Prostate gland (tissue), 2 donors: ENCODE results near the gene ZNF396. TPM values are rescaled to one million over a fixed set of nuclear protein-coding genes. Genes with fewer than 3 reads are reported as not detected.
A peak's percentile ranks its signal among the peaks of the same experiment; 100 is the strongest.

Source experiments
- DNase-seq: peaks from one replicate; pipeline ENCODE4 v3.0.0-alpha.2; 2019; ENCODE audit warnings: low spot score
- H3K27ac ChIP-seq, 2 donors: fragments of 200-600 bp; sonication (generic); 2 replicates each; pipeline ENCODE4 v1.5.1; 2017 to 2019
- H3K27me3 ChIP-seq: fragments of 200-600 bp; sonication (generic); replicated peaks from 2 replicates; pipeline ENCODE4 v1.5.1; 2019; ENCODE audit not compliant: insufficient read depth
- H3K36me3 ChIP-seq, 2 donors: fragments of 200-600 bp; sonication (generic); 1 replicate in 1 of 2; 2 replicates in 1 of 2; pipeline versions ENCODE4 v1.5.1 to v1.8.1; 2017 to 2019
- H3K4me1 ChIP-seq: fragments of 200-600 bp; sonication (generic); replicated peaks from 2 replicates; pipeline ENCODE4 v1.5.1; 2019
- H3K4me3 ChIP-seq, 2 donors: fragments of 200-600 bp; sonication (generic); 2 replicates each; pipeline ENCODE4 v1.5.1; 2017 to 2019
- H3K9me3 ChIP-seq: fragments of 200-600 bp; sonication (generic); 2 replicates; pipeline ENCODE4 v1.5.1; 2017
- CTCF ChIP-seq, 4 experiments: fragments of 200-600 bp in 2 of 4; fragments of 450-650 bp in 2 of 4; sonication (generic) in 2 of 4; IDR thresholded peaks; 1 replicate in 3 of 4; 2 replicates in 1 of 4; pipeline ENCODE4 v1.5.1; 2016 to 2019; ENCODE audit warnings: antibody characterized with exemption in 4 of 4, mild to moderate bottlenecking in 2 of 4, moderate library complexity in 2 of 4
- POLR2A ChIP-seq: fragments of 450-650 bp; IDR thresholded peaks from one replicate; pipeline ENCODE4 v1.6.1; 2016; ENCODE audit warnings: antibody characterized with exemption, mild to moderate bottlenecking
- POLR2AphosphoS5 ChIP-seq: sonication (generic); formaldehyde crosslinking; IDR thresholded peaks from one replicate; pipeline ENCODE4 v1.6.1; 2017; ENCODE audit warnings: antibody characterized with exemption
- WGBS: methylation state at CpG from one replicate; pipeline ENCODE4 v1.1.5; 2018; 5-methylcytosine and 5-hydroxymethylcytosine counted together
- intact Hi-C: fragments of 100-400 bp; cut with DNase I; formaldehyde crosslinking; loops from one replicate; pipeline ENCODE4 v1.14.2; 2022
- total RNA-seq, 2 donors: library from RNA; depleted of rRNA; stranded (reverse); fragments of >200 nt; gene quantifications; one replicate each; pipeline ENCODE4 v1.1.0, GENCODE V29; 2016

Gene ZNF396
- total RNA-seq, 2 donors from 2014 or later, result 1.6 to 3.9 TPM

GRCh38 chr18:35377875-35378573 lies 887 bp upstream of the ZNF396 start:
- Histone ChIP-seq H3K4me3 (no peak overlapping the region), H3K36me3 (no peaks in the 10 kb centered on the region), H3K9me3 (no peaks in the 10 kb centered on the region), H3K4me1 (no peaks in the 10 kb centered on the region), H3K27me3 (no peaks in the 10 kb centered on the region), H3K27ac (no peak overlapping the region)
- TF ChIP-seq CTCF (IDR thresholded peaks at IDR 0.05) (no peak), POLR2AphosphoS5 (no peak), POLR2A (no peak)
- DNase-seq, result no peak
- intact Hi-C loops, result no loop called here
- WGBS, result 68% methylated on average over 14 of the region's 14 CpGs

GRCh38 chr18:35376393-35376741 lies 770 bp downstream of the ZNF396 start:
- peak overlapping the region; percentile 64 to 80 for H3K27ac ChIP-seq

GRCh38 chr18:35374708-35375107 lies 2.4 kb downstream of the ZNF396 start:
- Histone ChIP-seq H3K27ac (no peak overlapping the region), H3K4me3 (no peak overlapping the region), H3K27me3 (no peaks in the 10 kb centered on the region), H3K4me1 (no peaks in the 10 kb centered on the region), H3K36me3 (no peaks in the 10 kb centered on the region), H3K9me3 (no peaks in the 10 kb centered on the region)
- intact Hi-C loops, result no loop called here
- TF ChIP-seq CTCF (IDR thresholded peaks at IDR 0.05) (no peak), POLR2AphosphoS5 (no peak), POLR2A (no peak)
- 87% methylated on average over 4 of the region's 4 CpGs for WGBS
- no peak for DNase-seq

More at GRCh38 chr18:35376393-35376741, 770 bp downstream of the ZNF396 start:
- intact Hi-C loops, result no loop called here
- no peak for TF ChIP-seq CTCF (IDR thresholded peaks at IDR 0.05)
- TF ChIP-seq POLR2A, result no peak
- 15% methylated on average over 13 of the region's 13 CpGs for WGBS
- Histone ChIP-seq H3K9me3 (no peaks in the 10 kb centered on the region), H3K4me3 (peak overlapping the region; percentile 84 to 95), H3K4me1 (no peaks in the 10 kb centered on the region), H3K36me3 (no peaks in the 10 kb centered on the region), H3K27me3 (no peaks in the 10 kb centered on the region)
- no peak for DNase-seq

- TF ChIP-seq POLR2AphosphoS5 (no peak), POLR2A (no peak), CTCF (IDR thresholded peaks at IDR 0.05) (no peak)
- Histone ChIP-seq H3K9me3 (no peaks in the 10 kb centered on the region), H3K27ac (no peak overlapping the region), H3K4me3 (no peak overlapping the region), H3K27me3 (no peaks in the 10 kb centered on the region), H3K36me3 (no peaks in the 10 kb centered on the region), H3K4me1 (no peaks in the 10 kb centered on the region)
- WGBS, result 100% methylated on average over 1 of the region's 1 CpG
- intact Hi-C loops, result no loop called here
- no peak for DNase-seq
Measured at GRCh38 chr18:35371412-35372195, 5.5 kb downstream of the ZNF396 start.
